ENCODE measurements around the gene EMILIN3. TPM values are rescaled to one million over a fixed set of nuclear protein-coding genes. Genes with fewer than 3 reads are reported as not detected.

The EMILIN3 gene
- total and polyA plus RNA-seq, 2 donors: 0.37 to 1.5 TPM

- H3K4me1 ChIP-seq (ENCODE audit: control insufficient read depth in 2 of 2, insufficient read depth in 2 of 2, low read length in 2 of 2): no peaks in the 10 kb centered on the region
- no peak overlapping the region for H3K27ac ChIP-seq (ENCODE audit: low read depth in 1 of 2, low read length in 1 of 2)
- H3K27me3 ChIP-seq (ENCODE audit: control insufficient read depth in 2 of 2, insufficient read depth in 1 of 2, low read length in 1 of 2): no peaks in the 10 kb centered on the region
- 94% methylated on average over 17 of the region's 17 CpGs for WGBS
- H3K9me3 ChIP-seq (ENCODE audit: control insufficient read depth in 2 of 2, insufficient read depth in 1 of 2, low read length in 1 of 2): no peaks in the 10 kb centered on the region
- H3K4me3 ChIP-seq (ENCODE audit: low read length in 2 of 2): no peak overlapping the region
- DNase-seq (ENCODE audit: low read depth in 6 of 9, low spot score in 9 of 9): no peak
- H3K36me3 ChIP-seq (ENCODE audit: control insufficient read depth in 2 of 2, insufficient read depth in 2 of 2, low read length in 1 of 2): no peaks in the 10 kb centered on the region
Measured at GRCh38 chr20:41345729-41346067, 20.9 kb downstream of the EMILIN3 start.

GRCh38 chr20:41344938-41345728 is 21.5 kb downstream of the EMILIN3 start:
- H3K4me1 ChIP-seq (ENCODE audit: control insufficient read depth in 2 of 2, insufficient read depth in 2 of 2, low read length in 2 of 2): peaks cover 0 to 4% of the 10 kb centered on the region in 2 donors
- H3K27ac ChIP-seq (ENCODE audit: low read depth in 1 of 2, low read length in 1 of 2): no peak overlapping the region
- no peak overlapping the region for H3K4me3 ChIP-seq (ENCODE audit: low read length in 2 of 2)
- no peaks in the 10 kb centered on the region for H3K9me3 ChIP-seq (ENCODE audit: control insufficient read depth in 2 of 2, insufficient read depth in 1 of 2, low read length in 1 of 2)
- H3K27me3 ChIP-seq (ENCODE audit: control insufficient read depth in 2 of 2, insufficient read depth in 1 of 2, low read length in 1 of 2): peaks cover 0 to 2% of the 10 kb centered on the region in 2 donors
- WGBS: 95% methylated on average over 11 of the region's 11 CpGs
- H3K36me3 ChIP-seq (ENCODE audit: control insufficient read depth in 2 of 2, insufficient read depth in 2 of 2, low read length in 1 of 2): no peaks in the 10 kb centered on the region
- DNase-seq (ENCODE audit: low read depth in 6 of 9, low spot score in 9 of 9): no peak

- WGBS: 93% methylated on average over 4 of the region's 4 CpGs
- H3K4me1 ChIP-seq (ENCODE audit: control insufficient read depth in 2 of 2, insufficient read depth in 2 of 2, low read length in 2 of 2): peaks cover 0 to 5% of the 10 kb centered on the region in 2 donors
Measured at GRCh38 chr20:41344477-41344876, 22.1 kb downstream of the EMILIN3 start.

DNA sequence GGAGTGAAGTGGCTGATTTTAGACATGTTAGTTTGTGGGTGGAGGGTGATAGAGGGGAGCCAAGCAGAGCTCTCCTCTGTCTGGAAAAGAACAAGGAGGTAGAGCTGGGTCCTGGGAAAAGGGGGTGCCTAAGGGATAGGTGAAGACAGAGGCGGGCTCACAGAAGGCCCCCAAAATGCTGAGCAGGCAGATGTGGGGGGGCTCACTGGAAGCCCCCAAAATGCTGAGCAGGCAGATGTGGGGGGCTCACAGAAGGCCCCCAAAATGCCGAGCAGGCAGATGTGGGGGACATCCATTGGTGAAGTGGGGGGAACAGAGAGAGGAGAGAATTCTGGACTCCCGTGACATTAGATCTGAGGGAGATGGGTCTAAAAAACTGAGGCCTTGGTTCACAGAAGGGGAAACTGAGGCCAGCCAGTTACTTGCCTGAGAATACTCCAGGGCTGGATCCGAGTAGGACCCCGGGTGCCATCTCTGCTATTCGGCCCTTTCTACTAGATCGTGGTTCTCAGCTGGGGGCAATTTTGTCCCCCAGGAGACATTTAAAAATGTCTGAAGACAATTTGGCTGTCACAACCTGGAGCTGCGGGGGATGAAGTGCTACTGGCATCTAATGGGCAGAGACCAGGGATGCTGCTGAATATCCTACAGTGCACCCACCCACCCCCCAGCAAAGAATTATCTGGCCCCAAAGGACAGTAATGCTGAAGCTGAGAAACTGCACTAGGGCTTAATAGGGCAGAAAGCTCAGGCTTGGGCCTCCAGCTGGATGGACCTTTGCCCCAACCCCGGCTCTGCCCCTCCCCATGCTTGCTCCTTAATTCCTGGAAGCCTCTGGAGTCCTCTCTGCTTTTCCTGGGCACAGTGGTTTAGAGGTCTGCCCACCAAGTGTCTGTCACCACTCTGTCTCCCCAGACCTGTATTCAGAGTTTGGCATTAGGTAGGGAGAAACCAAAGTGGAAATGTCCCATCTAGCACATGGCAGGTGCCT is 23.8 kb downstream of the EMILIN3 start:
- Histone ChIP-seq H3K27me3 (ENCODE audit: control insufficient read depth in 2 of 2, insufficient read depth in 1 of 2, low read length in 1 of 2) (peaks cover 0 to 15% of the 10 kb centered on the region in 2 donors), H3K27ac (ENCODE audit: low read depth in 1 of 2, low read length in 1 of 2) (no peak overlapping the region), H3K4me3 (ENCODE audit: low read length in 2 of 2) (no peak overlapping the region), H3K9me3 (ENCODE audit: control insufficient read depth in 2 of 2, insufficient read depth in 1 of 2, low read length in 1 of 2) (no peaks in the 10 kb centered on the region), H3K36me3 (ENCODE audit: control insufficient read depth in 2 of 2, insufficient read depth in 2 of 2, low read length in 1 of 2) (no peaks in the 10 kb centered on the region), H3K4me1 (ENCODE audit: control insufficient read depth in 2 of 2, insufficient read depth in 2 of 2, low read length in 2 of 2) (peaks cover 0 to 5% of the 10 kb centered on the region in 2 donors)
- DNase-seq (ENCODE audit: low read depth in 6 of 9, low spot score in 9 of 9): no peak
- WGBS: 96% methylated on average over 9 of the region's 9 CpGs

More at GRCh38 chr20:41344477-41344876, 22.1 kb downstream of the EMILIN3 start:
- Histone ChIP-seq H3K36me3 (ENCODE audit: control insufficient read depth in 2 of 2, insufficient read depth in 2 of 2, low read length in 1 of 2) (no peaks in the 10 kb centered on the region), H3K27ac (ENCODE audit: low read depth in 1 of 2, low read length in 1 of 2) (no peak overlapping the region), H3K9me3 (ENCODE audit: control insufficient read depth in 2 of 2, insufficient read depth in 1 of 2, low read length in 1 of 2) (no peaks in the 10 kb centered on the region), H3K4me3 (ENCODE audit: low read length in 2 of 2) (no peak overlapping the region), H3K27me3 (ENCODE audit: control insufficient read depth in 2 of 2, insufficient read depth in 1 of 2, low read length in 1 of 2) (peaks cover 0 to 7% of the 10 kb centered on the region in 2 donors)
- no peak for DNase-seq (ENCODE audit: low read depth in 6 of 9, low spot score in 9 of 9)

- peak within 1 kb of the TSS; percentile 23 to 33 for H3K4me3 ChIP-seq (ENCODE audit: low read length in 2 of 2)
- peak within 1 kb of the TSS in 1 of 2 donors; percentile 46 for H3K27ac ChIP-seq (ENCODE audit: low read depth in 1 of 2, low read length in 1 of 2)
- DNase-seq (ENCODE audit: low read depth in 6 of 9, low spot score in 9 of 9): peak in 6 of 9 donors; percentile 34 to 70 (median 49)
- H3K9me3 ChIP-seq (ENCODE audit: control insufficient read depth in 2 of 2, insufficient read depth in 1 of 2, low read length in 1 of 2): no peaks in the 10 kb centered on the region
- H3K27me3 ChIP-seq (ENCODE audit: control insufficient read depth in 2 of 2, insufficient read depth in 1 of 2, low read length in 1 of 2): peaks cover 0 to 27% of the 10 kb centered on the region in 2 donors
- peaks cover 0 to 5% of the 10 kb centered on the region in 2 donors for H3K4me1 ChIP-seq (ENCODE audit: control insufficient read depth in 2 of 2, insufficient read depth in 2 of 2, low read length in 2 of 2)
- 23% methylated on average over 33 of the region's 33 CpGs for WGBS
- H3K36me3 ChIP-seq (ENCODE audit: control insufficient read depth in 2 of 2, insufficient read depth in 2 of 2, low read length in 1 of 2): no peaks in the 10 kb centered on the region
Measured at GRCh38 chr20:41340327-41341055, 26.1 kb downstream of the EMILIN3 start, which contains the start of gene LPIN3. Gene LPIN3 (plus strand): TSS chr20:41340821. CDS start chr20:41345804, 4,983 bp downstream.

DNA sequence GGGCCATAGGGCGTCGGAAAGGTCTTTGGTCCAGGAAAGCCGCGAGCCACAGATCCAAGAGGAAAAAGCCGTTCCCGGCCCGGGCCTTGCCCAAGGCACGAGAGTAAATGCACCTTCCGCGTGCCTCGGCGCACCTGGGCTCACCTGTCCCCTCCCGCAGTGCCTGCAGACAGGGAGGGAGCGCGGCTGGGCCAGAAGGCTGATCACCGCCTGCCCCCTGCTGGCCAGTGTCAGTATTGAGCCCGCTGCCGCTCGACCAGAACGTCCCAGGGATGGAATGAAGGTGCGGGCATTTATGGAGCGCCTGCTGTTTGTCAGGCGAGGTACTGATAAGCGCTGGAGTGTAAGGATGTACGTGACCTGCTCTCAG is 26.7 kb downstream of the EMILIN3 start:
- Histone ChIP-seq H3K27me3 (ENCODE audit: control insufficient read depth in 2 of 2, insufficient read depth in 1 of 2, low read length in 1 of 2) (peaks cover 0 to 31% of the 10 kb centered on the region in 2 donors), H3K9me3 (ENCODE audit: control insufficient read depth in 2 of 2, insufficient read depth in 1 of 2, low read length in 1 of 2) (no peaks in the 10 kb centered on the region), H3K4me3 (ENCODE audit: low read length in 2 of 2) (peak overlapping the region in 1 of 2 donors; percentile 23), H3K4me1 (ENCODE audit: control insufficient read depth in 2 of 2, insufficient read depth in 2 of 2, low read length in 2 of 2) (peaks cover 0 to 5% of the 10 kb centered on the region in 2 donors), H3K27ac (ENCODE audit: low read depth in 1 of 2, low read length in 1 of 2) (peak overlapping the region in 1 of 2 donors; percentile 37), H3K36me3 (ENCODE audit: control insufficient read depth in 2 of 2, insufficient read depth in 2 of 2, low read length in 1 of 2) (no peaks in the 10 kb centered on the region)
- peak in 7 of 9 donors; percentile 47 to 81 (median 71) for DNase-seq (ENCODE audit: low read depth in 6 of 9, low spot score in 9 of 9)
- WGBS: 7% methylated on average over 25 of the region's 25 CpGs

GRCh38 chr20:41336711-41337492 is 29.7 kb downstream of the EMILIN3 start:
- DNase-seq (ENCODE audit: low read depth in 6 of 9, low spot score in 9 of 9): no peak
- 97% methylated on average over 4 of the region's 4 CpGs for WGBS
- H3K27ac ChIP-seq (ENCODE audit: low read depth in 1 of 2, low read length in 1 of 2): no peak overlapping the region
- peaks cover 0 to 36% of the 10 kb centered on the region in 2 donors for H3K27me3 ChIP-seq (ENCODE audit: control insufficient read depth in 2 of 2, insufficient read depth in 1 of 2, low read length in 1 of 2)
- no peak overlapping the region for H3K4me3 ChIP-seq (ENCODE audit: low read length in 2 of 2)
- no peaks in the 10 kb centered on the region for H3K36me3 ChIP-seq (ENCODE audit: control insufficient read depth in 2 of 2, insufficient read depth in 2 of 2, low read length in 1 of 2)
- no peaks in the 10 kb centered on the region for H3K9me3 ChIP-seq (ENCODE audit: control insufficient read depth in 2 of 2, insufficient read depth in 1 of 2, low read length in 1 of 2)
- peaks cover 0 to 5% of the 10 kb centered on the region in 2 donors for H3K4me1 ChIP-seq (ENCODE audit: control insufficient read depth in 2 of 2, insufficient read depth in 2 of 2, low read length in 2 of 2)

- H3K27ac ChIP-seq (ENCODE audit: low read depth in 1 of 2, low read length in 1 of 2): no peak overlapping the region
- no peak overlapping the region for H3K4me3 ChIP-seq (ENCODE audit: low read length in 2 of 2)
- H3K9me3 ChIP-seq (ENCODE audit: control insufficient read depth in 2 of 2, insufficient read depth in 1 of 2, low read length in 1 of 2): no peaks in the 10 kb centered on the region
- H3K36me3 ChIP-seq (ENCODE audit: control insufficient read depth in 2 of 2, insufficient read depth in 2 of 2, low read length in 1 of 2): no peaks in the 10 kb centered on the region
- peaks cover 0 to 36% of the 10 kb centered on the region in 2 donors for H3K27me3 ChIP-seq (ENCODE audit: control insufficient read depth in 2 of 2, insufficient read depth in 1 of 2, low read length in 1 of 2)
- H3K4me1 ChIP-seq (ENCODE audit: control insufficient read depth in 2 of 2, insufficient read depth in 2 of 2, low read length in 2 of 2): peaks cover 0 to 5% of the 10 kb centered on the region in 2 donors
- DNase-seq (ENCODE audit: low read depth in 6 of 9, low spot score in 9 of 9): no peak
- 98% methylated on average over 1 of the region's 1 CpG for WGBS
Measured at GRCh38 chr20:41335591-41335990, 31.0 kb downstream of the EMILIN3 start.

Data from thymus (tissue), 11 donors.